Measurements from ENCODE around the gene DEPP1.

GRCh38 chr10:44976352-44977198 is 2.0 kb downstream of the DEPP1 start:
- TF ChIP-seq CTCF (IDR thresholded peaks at IDR 0.05; ENCODE audit: low read depth, low read length, poor library complexity, severe bottlenecking) (no peak), EZH2phosphoT487 (IDR thresholded peaks at IDR 0.05; ENCODE audit: borderline replicate concordance, low read length) (no peak)
